A549 (cell line): ENCODE results near the gene ZNF574.

ENCODE experiments used
- BHLHE40 ChIP-seq: IDR thresholded peaks from 2 replicates; pipeline ENCODE4 v1.6.1; 2012; ENCODE audit warnings: low read depth, low read length, inconsistent platforms
- SMC3 ChIP-seq: fragments of >200 bp; sonication (Bioruptor Twin); formaldehyde crosslinking; IDR thresholded peaks from 3 replicates; pipeline ENCODE4 v1.6.1; 2018; ENCODE audit warnings: inconsistent platforms
- USF2 ChIP-seq: fragments of 450-650 bp; IDR thresholded peaks from 2 replicates; pipeline ENCODE4 v1.6.1; 2014; ENCODE audit warnings: antibody characterized with exemption

- TF ChIP-seq BHLHE40 (no peak), SMC3 (no peak), USF2 (no peak)
Measured at GRCh38 chr19:42121656-42122069, 45.7 kb downstream of the ZNF574 start.
